ENCODE measurements around the gene CLRN1. TPM values are rescaled to one million over a fixed set of nuclear protein-coding genes. Genes with fewer than 3 reads are reported as not detected.
"Not testable (repeated sequence)": the region's sequence is repeated elsewhere in the genome, so short reads cannot be mapped to it uniquely, and the experiment has no call there.

The CLRN1 gene
- total RNA-seq: not detected in 2 replicates

GRCh38 chr3:150972366-150973071 is at the start of gene CLRN1:
Gene CLRN1 (minus strand): TSS chr3:150972727. CDS start chr3:150972708, 19 bp downstream.
- peak in 1 of 2 donors; percentile 7 for DNase-seq (ENCODE audit: low read depth in 2 of 2)

DNA sequence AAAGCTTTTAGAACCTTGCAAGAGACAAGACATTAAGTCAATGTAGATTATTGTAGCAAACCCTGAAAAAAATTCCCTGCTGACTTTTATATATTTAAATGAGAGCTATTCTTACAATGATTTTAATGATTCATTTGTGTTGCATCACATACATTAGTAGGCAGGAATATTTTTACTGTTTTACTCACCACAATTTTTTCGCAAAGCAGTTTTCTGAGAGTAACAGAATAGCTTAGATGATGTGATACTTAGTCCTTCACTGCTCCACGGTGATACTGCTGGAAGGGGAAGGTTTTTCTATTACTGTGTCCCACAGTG is 43.9 kb upstream of the CLRN1 start:
- DNase-seq (ENCODE audit: low read depth in 2 of 2): no peak

GRCh38 chr3:151015767-151016477 is 43.4 kb upstream of the CLRN1 start:
- no peak for DNase-seq (ENCODE audit: low read depth in 2 of 2)

GRCh38 chr3:151015181-151015580 is 42.7 kb upstream of the CLRN1 start:
- DNase-seq (ENCODE audit: low read depth in 2 of 2): no peak

- DNase-seq (ENCODE audit: low read depth in 2 of 2): no peak
Observed at GRCh38 chr3:151014501-151015018, 42.0 kb upstream of the CLRN1 start.

- DNase-seq (ENCODE audit: low read depth in 2 of 2): no peak
Observed at GRCh38 chr3:151012753-151013152, 40.2 kb upstream of the CLRN1 start.

DNA sequence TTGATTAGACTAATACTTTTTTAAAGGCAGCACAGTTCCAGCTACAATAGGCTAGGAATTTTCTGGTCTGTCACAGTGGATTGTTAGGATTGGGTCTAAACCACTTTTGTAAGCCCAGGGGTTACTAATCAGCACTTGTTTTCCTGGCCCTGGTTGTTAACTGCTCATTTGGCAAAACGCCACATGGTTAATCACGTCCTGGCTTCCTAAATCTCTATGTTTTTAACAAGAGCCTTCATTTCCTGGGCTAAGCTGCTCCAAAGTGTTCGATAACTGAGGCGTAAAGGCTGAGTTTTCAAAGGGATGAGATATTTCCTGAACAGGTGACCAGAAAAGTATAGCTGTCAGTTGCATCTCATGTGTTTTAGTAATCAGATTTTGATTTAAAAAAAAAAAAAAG is 38.9 kb upstream of the CLRN1 start:
- peak; percentile 3 to 81 for DNase-seq (ENCODE audit: low read depth in 2 of 2)

DNA sequence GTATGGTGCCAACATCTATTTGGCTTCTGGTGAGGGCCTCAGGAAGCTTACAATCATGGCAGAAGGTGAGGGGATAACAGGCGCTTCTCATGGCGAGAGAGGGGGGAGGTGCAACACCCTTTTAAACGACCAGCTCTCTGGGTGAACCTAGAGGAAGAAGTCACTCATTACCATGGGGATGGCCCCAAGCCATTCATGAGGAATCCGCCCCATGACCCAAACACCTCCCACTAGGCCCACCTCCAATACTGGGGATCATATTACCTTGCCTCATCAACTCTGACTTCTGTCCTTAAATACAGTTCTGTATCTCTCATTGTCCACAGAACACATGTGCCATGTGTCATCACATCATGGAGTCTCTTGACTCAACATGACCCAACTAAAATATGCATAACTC is 37.5 kb upstream of the CLRN1 start:
- DNase-seq (ENCODE audit: low read depth in 2 of 2): no peak

DNA sequence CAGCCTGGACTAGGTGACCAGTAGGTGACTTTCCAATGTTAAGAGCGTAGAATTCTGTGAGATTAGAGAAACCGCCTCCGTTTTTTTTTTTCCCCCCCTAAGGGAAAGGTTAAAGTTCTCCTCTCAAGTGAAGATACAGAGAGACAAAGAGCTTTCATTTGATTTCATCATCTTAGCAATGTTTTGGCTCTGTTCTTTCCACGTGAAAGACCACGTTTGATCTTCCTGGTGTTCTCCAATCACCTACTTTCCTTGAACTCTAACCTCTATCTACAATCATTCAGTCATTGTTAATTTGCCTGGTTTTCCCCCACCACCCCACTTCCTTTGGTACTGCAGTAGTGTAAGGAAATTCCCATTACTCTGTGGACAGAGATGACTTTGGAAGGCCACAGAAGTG is 36.9 kb upstream of the CLRN1 start:
- no peak for DNase-seq (ENCODE audit: low read depth in 2 of 2)

- DNase-seq (ENCODE audit: low read depth in 2 of 2): peak; percentile 10 to 50
Observed at GRCh38 chr3:151008699-151009098, 36.2 kb upstream of the CLRN1 start.

GRCh38 chr3:151003768-151004134 is 31.2 kb upstream of the CLRN1 start:
- DNase-seq (ENCODE audit: low read depth in 2 of 2): no peak

GRCh38 chr3:151003029-151003767 is 30.7 kb upstream of the CLRN1 start:
- DNase-seq (ENCODE audit: low read depth in 2 of 2): peak in 1 of 2 donors; percentile 28

DNA sequence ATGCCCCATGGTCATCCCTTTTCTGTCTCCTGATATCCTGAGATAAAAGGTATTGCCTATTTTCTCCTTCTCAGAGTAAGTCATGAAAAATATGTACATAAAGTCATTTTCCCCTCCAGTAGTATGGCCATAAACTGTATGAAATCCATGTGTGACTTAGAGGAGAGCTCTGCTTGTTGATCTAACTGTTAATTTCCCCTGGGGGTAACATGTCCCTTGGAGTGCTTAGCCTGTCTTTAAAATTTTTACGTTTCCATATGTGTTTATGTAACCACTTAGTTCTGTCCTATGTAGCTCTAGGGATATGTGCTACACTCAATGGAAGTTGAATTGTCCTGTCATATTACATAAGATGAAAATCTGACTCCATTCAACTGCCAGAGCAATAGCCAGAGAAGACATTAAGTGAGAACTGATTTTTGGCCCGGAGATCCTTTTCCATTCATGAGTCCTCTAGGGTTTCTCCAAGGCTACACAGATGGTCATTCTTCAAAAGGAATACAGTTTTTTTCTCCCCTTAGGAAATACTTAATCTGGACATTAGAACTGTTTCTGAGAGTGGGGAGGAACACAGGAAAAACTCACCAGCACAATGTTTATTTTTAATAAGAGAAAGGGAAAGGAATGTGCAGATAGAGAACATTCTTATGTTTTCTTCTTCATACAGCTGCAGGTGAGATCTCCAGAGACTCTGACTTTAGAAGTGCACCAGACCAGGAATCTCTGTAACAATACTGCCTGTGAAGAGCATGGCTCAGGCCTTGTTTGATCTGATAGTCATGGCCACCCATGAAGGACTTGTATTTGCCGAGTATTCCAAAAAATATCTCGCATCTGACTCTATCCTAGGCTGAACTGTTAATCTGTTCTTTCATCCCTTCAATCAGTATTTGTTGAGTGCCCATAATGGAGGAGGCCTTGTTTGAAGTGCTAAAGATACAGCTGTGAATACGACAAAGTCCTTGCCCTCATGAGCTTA is 29.8 kb upstream of the CLRN1 start:
- DNase-seq (ENCODE audit: low read depth in 2 of 2): no peak

DNA sequence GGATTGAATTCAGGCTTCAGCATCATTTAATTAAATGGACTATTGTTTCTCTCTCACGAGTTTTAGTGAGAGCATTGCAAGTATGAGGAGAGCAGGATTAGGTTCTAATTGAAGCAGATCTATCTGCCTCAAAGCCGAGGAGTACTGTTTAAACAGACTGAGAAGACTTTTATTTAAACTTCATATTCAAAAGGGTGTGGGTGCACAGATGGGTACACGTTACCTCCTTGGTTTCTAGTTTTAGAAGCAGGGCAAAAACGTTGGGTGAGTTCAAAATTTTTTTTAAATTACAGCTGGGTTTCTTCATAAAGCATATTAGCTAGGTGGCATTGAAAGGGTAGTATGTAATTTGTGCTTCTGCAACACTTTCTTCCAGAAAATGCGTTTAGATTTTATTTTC is 26.5 kb upstream of the CLRN1 start:
- DNase-seq (ENCODE audit: low read depth in 2 of 2): no peak

- DNase-seq (ENCODE audit: low read depth in 2 of 2): no peak
Observed at GRCh38 chr3:150996731-150997130, 24.2 kb upstream of the CLRN1 start.

DNA sequence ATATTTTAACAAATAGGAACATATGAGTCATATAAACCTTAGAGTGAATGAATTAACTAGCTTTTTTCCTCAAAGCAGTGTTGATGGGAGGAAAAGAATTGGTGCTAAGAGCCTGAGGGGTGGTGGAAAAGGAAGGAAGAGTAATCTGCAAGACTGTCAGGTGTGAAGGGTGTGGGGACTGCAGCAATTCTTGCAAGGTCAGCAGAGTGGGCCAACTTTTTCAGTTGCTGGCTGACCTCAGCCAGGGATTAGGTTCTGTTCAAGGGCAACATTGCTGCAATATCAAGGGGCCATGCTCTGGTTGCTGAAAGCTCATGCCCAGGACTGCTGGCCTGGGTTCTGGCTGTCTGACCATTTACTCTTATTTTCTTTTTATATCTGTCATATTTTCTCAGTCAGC is 23.0 kb upstream of the CLRN1 start:
- no peak for DNase-seq (ENCODE audit: low read depth in 2 of 2)

- DNase-seq (ENCODE audit: low read depth in 2 of 2): no peak
Observed at GRCh38 chr3:150989208-150989607, 16.7 kb upstream of the CLRN1 start.

DNA sequence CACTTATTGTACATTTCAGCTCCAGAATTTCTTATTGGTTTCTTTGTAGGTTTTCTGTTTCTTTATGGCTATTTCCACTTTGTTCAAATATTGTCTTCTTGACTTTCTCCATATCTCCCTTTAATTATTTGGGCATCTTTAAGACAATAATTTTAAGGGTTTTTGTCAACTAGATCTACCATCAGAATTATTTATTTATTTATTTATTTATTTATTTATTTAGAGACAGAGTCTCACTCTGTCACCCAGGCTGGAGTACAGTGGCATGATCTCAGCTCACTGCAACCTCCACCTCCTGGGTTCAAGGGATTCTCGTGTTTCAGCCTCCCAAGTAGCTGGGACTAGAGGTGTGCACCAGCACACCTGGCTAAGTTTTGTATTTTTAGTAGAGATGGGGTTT is 15.9 kb upstream of the CLRN1 start:
- DNase-seq (ENCODE audit: low read depth in 2 of 2): not testable (repeated sequence)

DNA sequence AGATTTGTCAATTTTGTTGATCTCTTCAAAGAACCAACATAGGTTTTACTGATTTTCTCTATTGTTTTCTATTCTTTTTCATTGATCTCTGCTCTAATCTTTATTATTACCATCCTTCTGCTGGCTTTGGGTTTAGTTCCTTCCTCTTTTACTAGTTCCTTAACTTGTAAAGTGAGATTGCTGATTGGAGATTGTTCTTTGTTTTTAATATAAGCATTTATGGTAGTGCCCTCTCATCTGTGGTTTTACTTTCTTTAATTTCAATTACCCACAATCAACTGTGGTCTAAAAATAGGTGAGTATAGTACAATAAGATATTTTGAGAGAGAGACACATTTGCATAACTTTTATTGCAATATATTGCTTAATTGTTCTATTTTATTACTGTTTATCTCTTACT is 13.2 kb upstream of the CLRN1 start:
- DNase-seq (ENCODE audit: low read depth in 2 of 2): no peak

GRCh38 chr3:150984066-150984465 is 11.5 kb upstream of the CLRN1 start:
- DNase-seq (ENCODE audit: low read depth in 2 of 2): no peak

DNA sequence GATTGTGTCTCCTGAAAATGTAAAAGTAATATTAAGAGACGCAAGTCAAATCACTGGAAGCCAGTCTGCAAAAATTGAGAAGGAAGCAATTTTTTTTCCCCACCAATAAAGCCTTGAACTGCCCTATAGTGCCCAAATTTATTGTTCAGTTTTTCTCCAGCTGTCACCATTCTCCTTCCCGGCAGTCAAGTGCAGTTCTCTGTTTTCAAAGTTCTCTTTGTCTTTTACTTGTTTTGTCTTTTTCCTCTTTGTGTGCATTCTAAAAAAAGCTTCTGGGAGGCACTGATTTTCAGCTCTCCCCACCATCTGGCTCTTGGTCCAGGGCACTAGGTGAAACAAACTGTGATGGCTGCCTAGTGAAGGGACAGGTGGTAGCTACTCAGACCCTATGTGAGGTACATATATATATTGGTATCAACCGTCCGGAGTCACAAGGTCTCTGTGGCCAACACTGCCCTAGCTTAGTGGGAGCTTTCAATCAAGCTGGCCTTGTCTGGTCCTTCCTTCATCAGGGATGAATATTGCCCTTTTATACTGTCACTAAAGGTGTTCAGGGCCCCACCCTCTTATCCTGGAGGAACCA is 6.1 kb upstream of the CLRN1 start:
- DNase-seq (ENCODE audit: low read depth in 2 of 2): no peak
